ENCODE data around the gene KRTAP5-5.

The KRTAP5-5 gene

DNA sequence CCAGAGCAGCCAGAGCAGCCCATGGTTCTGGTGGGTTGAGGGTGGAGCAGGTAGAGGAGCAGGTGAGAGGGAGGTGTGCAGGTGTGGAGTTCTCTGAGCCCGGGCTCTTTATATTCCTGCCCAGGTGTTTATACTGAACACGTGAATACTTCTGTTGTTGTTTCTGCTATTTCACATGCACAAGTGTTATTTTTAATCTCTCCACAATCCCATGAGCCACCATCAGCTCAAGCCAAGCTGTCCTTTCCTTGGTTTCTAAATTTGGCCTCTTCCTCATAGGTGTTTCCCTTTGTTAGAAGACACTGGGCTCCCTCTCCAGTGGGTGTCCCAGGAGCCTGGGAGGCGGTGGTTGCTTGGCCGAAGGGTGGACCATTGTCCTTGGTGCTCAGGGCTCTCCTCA is 21.2 kb upstream of the KRTAP5-5 start, which contains the start of gene KRTAP5-3:
KRTAP5-3 (minus strand) TSS at position 101 of the 400 bp plus-strand sequence; CDS start at position 23, 78 bp downstream.
- TF ChIP-seq CTCF (conservative IDR thresholded peaks at IDR 0.05), result no peak
- no peak within 1 kb of the TSS for H3K27ac ChIP-seq

GRCh38 chr11:1618231-1618630 is 11.3 kb upstream of the KRTAP5-5 start:
- no peak for TF ChIP-seq CTCF (conservative IDR thresholded peaks at IDR 0.05)
- no peak overlapping the region for H3K27ac ChIP-seq

GRCh38 chr11:1619449-1619848 is 10.1 kb upstream of the KRTAP5-5 start:
- no peak for TF ChIP-seq CTCF (conservative IDR thresholded peaks at IDR 0.05)
- no peak overlapping the region for H3K27ac ChIP-seq

- H3K27ac ChIP-seq, result no peak within 1 kb of the TSS
- TF ChIP-seq CTCF (conservative IDR thresholded peaks at IDR 0.05), result no peak
Observed at GRCh38 chr11:1622086-1622485, 7.5 kb upstream of the KRTAP5-5 start, which contains the start of gene KRTAP5-4. Gene KRTAP5-4, minus strand, starts transcription at chr11:1622138. Its CDS starts 45 bp downstream, at chr11:1622093.

GRCh38 chr11:1623716-1624115 is 5.9 kb upstream of the KRTAP5-5 start:
- TF ChIP-seq CTCF (conservative IDR thresholded peaks at IDR 0.05), result no peak
- no peak overlapping the region for H3K27ac ChIP-seq

- no peak for TF ChIP-seq CTCF (conservative IDR thresholded peaks at IDR 0.05)
- H3K27ac ChIP-seq, result no peak overlapping the region
Observed at GRCh38 chr11:1624621-1625020, 5.0 kb upstream of the KRTAP5-5 start.

DNA sequence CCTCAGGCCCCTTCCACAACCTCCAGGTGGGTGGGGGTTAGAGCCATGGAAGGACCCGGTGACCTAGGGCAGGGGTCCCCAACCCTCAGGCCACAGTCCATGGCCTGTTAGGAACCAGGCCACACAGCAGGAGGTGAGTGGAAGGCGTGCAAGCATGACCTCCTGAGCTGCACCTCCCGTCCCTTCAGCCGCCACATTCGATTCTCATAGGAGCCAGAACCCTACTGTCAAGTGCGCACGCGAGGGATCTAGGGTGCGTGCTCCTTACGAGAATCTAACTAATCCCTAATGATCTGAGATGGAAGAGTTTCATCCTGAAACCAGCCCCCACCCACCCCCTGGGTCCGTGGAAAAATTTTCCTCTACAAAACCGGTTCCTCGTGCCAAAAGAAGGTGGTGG is 4.0 kb upstream of the KRTAP5-5 start:
- no peak overlapping the region for H3K27ac ChIP-seq
- TF ChIP-seq CTCF (conservative IDR thresholded peaks at IDR 0.05), result no peak

All from VCaP (cell line).